Inflammatory macrophage treated with lipopolysaccharide for 1 hour (primary cell): ENCODE measurements around the gene RHOV.
"Not testable (repeated sequence)": the region's sequence is repeated elsewhere in the genome, so short reads cannot be mapped to it uniquely, and the experiment has no call there.

Experiments
- DNase-seq, 2 donors: peaks; one replicate each; pipeline ENCODE4 v3.0.0-alpha.2; 2020 to 2022

The RHOV gene

DNA sequence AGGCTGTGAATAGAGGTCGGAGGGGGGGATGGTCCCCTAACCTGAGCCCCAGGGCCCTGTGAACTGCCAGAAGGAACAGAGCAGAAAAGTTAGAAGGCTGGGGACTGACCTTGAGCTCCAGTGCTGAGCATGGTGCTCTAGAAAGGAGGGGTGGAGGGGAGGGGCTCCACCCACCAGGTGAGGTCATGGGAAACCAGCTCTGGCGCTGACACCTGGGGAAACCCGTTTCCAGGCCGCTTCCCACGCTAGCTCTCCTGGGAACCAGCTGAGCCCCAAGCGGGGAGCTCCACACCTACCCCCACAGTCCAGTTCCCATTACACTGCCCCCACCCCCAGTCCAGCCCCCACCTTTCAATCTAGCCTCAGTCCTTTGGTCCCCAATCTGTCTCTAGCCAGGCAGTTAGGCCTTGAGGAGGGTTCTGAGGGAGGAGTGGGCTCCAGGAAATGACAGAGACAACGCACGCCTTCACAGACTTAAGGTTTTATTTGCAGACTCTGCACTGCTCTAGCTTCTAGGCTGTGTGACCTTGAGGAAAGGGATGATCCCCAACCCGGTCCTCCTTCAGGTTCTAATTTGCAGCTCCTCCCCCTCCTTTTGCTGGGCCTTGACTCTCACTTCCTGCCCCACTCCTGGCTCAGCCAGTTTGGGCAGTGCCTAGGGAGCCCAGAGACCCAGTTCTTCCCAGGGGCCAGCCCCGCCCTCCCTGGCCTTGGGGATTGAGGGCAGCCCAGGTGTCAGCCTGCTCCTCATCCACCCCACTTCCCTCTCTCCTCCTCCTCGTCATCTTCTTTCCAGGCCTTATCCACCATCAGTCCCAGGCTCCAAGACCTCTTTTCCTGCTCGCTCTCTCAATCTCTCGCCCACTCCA is 2.1 kb downstream of the RHOV start:
- DNase-seq: peak; percentile 6 to 62

DNA sequence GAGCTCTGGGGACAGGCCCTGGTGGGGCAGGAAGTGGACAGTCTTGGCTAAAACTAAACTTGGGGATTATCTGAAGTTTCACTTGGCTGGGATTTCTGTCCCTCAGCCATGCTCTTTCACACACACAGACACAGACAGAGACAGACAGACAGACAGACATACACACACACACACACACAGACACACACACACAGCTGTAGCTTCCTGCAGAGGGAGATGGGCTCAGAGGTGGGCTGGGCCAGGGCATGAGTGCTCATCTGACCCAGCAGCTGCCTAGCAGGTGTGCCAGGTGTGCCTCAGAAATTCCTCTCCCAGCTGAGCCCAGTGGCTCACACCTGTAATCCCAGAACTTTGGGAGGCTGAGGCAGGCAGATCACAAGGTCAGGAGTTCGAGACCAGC is 3.3 kb downstream of the RHOV start:
- no peak for DNase-seq

DNA sequence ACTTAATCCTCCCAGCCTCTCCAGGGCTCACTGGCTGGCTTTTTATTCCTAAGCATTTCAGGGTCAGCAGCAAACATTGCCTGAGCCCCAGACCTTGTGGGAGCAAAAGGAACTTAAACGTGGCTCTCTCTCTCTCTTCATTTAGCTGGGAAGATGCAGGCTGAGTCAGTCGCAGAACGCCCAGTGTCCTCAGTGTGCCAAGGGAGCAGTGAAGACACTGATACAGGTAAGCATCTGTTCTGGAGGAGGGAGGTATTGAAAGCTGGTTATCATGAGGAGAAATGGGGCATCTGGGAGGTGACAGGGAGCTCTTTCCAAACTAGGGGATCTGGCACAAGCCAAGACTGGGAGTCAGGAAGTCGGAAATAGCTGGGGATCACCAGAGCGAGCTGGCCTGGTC is 4.3 kb downstream of the RHOV start:
- DNase-seq: no peak

DNA sequence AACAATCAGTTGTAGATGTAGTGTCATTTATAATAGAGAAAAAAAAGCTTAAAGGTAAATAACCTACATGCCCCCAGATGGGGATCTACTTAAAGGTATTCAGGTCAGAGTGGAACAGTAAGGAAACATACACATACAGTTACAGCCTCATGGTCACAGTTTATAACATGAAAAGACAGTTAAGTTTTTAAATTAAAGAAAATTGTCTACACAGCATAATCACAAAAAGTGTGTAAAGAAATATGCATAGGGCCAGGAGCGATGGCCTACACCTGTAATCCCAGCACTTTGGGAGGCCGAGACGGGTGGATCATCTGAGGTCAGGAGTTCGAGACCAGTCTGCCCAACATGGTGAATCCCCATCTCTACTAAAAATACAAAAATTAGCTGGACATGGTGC is 6.8 kb downstream of the RHOV start:
- no peak for DNase-seq

DNA sequence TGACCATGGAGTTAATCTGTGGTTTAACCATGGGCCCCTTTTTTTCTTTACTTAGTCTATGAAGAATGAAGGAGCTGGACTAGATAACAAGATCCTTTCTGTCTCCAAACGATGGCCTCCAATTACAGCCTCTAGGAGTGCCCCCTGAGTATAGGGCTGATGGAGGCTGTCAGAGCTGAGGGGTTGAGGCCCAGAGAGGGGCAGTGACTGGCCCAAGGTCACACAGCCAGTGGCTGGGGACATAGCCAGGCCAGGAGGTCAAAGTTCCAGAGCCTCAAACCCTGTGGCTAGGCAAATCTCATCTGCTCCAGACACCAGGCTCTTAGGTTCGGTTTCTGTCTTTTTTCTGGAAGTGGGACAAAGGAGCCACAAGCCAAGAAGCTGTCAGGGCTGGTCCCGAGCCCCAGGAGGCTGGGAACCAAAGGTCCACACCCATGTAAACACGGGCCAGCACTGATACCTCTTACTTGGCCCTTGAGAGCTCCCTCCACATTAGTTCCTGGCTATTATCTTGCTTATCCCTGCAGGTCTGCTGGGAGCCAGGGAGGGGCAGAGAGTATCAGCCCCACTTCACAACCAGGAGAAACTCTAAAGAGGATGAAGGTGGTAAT is 10.3 kb downstream of the RHOV start:
- DNase-seq: no peak

DNA sequence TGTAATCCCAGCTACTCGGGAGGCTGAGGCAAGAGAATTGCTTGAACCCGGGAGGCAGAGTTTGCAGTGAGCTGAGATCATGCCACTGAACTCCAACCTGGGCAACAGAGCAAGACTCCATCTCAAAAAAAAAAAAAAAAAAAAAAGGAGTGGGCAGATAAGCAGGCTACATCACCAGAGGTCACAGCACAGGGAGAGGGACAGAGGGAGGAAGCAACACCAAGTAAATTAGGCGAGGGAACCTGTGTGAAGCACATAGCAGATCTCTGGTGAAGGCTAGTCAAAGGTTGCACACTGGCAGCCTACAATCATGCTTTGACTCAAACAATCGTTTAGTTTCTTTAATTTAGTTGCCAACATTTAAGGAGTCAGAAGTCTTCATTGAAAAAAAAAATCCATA is 12.9 kb downstream of the RHOV start:
- DNase-seq: not testable (repeated sequence)

DNA sequence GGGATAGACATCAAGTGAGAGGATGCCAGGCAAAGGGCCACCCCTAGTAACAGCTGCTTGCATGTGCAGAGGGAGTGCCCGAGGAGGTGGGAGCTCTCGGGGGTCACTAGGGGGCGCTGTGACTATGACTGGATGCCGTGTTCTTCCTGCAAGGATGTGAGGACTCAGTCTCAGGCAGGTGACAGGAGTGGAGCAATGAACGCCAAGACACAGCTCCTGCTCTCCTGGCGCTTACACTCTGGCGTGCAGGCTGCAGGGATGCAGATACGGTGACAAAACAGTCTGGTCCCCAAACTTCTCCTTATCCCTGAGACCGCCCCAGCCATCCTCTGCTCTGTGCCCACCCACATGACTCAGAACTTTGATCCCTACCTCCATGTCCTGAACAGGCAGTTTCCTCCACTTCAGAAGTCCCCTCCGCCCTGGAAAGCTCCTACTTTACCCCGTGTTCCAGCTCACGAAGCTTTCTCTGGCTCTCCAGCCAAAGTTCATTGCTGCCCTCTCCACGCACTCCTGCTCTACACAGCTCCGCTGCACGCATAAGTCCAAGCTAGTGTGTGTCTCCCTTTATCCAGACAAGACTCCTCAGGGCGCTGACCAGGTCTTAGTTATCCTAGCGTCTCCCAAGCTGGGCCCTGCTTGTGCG is 14.7 kb downstream of the RHOV start:
- peak; percentile 56 to 76 for DNase-seq

DNA sequence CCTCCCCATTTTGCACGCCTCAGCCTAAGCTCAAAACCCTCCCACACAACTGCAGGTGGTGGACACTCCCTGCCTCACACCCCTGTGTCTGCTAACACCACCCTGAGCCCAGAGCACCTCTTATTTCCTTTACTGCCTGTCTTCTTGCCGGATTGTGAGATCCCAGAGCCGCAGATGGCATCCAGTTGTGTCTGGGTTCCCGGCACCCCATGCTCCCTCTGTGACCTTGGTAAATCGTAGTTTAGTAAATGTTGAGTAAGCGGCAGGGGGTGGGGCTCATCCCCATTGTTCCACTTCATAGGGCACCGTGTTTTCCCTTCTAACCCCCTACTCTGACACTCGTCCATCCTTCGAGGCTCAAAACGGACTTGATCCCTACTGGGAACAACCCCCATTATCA is 15.3 kb downstream of the RHOV start:
- DNase-seq: no peak

DNA sequence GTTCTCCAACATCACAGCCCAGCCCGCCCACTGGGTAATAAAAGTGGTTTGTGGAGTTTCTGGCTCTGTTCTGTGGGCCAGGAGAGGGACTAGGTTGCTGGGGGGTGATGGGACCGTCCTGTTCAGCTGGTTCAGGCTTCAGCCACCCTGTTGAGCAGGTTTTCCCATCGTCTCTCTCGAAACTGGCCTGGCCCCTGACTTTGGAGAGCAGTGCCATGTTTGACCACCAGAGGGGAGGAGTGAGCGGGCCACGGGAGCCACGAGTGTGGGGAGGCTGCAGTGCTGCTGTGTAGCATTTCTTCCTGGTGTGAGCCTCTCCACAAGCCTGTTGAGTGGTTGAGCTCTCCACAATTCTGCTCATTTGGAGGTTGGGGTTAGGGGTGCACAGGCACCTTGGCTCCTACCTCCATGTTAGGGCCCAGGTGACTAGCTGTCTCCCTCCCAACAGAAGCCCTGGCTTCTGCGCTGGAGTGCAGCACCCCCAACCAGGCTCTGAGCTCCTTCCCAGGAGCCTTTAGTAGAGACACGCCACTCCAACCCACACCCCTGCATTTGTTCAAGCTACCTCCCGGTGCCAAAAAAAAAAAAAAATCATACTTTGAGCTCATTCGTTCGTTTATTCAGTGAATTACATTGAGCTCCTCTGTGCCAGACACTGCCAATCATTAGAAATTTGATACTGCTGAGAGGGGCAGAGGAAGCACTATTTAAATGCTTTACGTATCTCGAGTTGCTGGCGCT is 16.3 kb downstream of the RHOV start:
- peak; percentile 51 to 92 for DNase-seq

DNA sequence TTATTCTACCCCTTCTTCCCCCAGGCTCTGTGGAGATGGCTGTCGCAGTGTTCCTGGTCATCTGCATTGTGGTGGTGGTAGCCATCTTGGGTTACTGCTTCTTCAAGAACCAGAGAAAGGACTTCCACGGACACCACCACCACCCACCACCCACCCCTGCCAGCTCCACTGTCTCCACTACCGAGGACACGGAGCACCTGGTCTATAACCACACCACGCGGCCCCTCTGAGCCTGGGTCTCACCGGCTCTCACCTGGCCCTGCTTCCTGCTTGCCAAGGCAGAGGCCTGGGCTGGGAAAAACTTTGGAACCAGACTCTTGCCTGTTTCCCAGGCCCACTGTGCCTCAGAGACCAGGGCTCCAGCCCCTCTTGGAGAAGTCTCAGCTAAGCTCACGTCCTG is 17.3 kb downstream of the RHOV start:
- no peak for DNase-seq

DNA sequence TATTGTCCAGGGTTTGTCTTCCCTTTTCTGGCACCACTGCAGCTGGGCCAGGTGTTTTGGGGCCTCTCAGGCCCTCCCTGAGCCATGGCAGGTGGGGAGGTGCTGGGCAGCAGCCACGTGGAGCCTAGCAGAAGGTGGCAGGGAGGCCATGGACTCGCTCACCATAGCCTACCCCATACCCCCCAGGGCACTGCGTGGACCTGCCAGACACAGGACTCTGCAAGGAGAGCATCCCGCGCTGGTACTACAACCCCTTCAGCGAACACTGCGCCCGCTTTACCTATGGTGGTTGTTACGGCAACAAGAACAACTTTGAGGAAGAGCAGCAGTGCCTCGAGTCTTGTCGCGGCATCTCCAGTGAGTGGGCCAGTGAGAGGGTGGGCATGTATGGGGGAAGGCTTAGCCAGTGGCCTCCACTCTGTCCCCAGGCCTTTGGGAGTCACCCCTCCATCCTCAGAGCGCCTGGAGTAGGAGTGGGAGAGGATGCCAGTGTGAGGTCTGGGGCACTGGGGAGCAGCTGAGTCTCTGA is 18.3 kb downstream of the RHOV start:
- DNase-seq: no peak

DNA sequence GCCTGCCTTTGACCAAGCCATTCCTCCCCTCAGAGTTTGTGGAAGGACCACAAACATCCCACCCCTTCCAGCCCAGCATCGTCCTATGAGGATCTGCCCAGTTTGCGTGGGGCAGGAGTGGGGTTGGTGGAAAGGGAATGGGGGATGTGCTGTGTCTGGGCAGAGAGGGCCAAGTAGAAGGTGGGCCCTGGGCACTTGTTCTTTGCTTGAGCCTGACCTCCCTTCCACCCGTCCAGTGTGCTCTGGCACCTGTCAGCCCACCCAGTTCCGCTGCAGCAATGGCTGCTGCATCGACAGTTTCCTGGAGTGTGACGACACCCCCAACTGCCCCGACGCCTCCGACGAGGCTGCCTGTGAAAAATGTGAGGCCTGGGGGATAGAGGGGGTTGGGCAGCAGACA is 19.9 kb downstream of the RHOV start:
- DNase-seq: no peak

DNA sequence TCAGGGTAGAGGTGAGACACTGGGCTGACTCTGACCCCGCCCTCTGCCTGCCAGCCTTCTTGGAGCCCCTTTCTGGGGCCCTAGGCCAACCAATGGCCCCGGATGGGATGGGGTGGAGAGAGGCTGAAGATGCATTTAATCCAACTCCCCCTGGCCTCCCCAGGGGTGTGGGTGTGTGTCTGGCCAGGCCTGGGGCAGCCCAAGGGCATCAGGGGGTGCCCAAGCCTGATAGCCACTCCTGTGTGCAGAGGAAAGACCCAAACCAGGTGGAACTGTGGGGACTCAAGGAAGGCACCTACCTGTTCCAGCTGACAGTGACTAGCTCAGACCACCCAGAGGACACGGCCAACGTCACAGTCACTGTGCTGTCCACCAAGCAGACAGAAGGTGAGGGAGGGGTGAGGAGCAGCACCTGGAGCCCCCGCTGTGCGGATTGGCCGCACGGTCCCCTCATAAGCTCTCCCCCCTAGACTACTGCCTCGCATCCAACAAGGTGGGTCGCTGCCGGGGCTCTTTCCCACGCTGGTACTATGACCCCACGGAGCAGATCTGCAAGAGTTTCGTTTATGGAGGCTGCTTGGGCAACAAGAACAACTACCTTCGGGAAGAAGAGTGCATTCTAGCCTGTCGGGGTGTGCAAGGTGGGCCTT is 20.7 kb downstream of the RHOV start:
- no peak for DNase-seq

DNA sequence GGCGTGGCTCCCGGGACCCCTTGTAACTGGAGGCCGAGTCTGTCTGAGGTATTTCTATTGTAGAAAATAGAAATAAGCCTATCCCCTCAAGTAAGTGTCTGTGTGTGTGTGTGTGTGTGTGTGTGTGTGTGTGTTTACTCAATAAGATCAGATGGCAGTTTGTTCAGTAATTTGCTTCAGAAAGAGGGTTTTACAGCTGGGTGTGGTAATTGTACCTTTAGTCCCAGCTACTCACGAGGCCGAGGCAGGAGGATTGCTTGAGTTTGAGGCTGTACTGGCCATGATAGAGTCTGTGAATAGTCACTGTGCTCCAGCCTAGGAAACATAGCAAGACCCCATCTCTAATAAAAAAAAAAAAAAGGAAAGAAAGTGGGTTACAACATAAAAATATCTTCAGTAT is 21.5 kb downstream of the RHOV start:
- no peak for DNase-seq

DNA sequence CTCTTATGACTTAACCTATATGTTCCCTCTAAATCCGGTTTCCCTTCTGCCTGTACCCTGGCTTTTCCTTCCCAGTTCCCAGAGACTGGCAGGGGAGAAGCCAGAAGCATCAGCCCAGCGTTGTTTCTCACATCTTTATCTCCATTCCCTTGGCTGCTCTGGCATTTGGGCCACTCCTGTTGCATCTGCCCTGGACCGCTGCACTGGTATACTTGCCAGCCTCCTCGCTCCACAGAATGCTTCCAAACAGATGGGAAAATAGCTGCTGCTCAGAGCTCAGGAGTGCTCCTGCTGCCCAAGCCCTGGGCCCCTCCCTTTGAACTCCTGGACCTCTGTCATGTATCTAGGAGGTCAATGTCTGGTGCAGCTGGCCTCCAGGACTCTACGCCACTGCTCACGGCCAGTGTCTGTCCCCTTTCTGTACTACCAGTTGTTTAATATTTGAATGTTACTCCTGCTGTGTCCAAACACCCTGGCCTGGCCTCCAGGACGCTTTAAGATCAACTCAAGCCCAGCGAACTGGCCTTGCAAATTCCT is 23.4 kb downstream of the RHOV start:
- no peak for DNase-seq

DNA sequence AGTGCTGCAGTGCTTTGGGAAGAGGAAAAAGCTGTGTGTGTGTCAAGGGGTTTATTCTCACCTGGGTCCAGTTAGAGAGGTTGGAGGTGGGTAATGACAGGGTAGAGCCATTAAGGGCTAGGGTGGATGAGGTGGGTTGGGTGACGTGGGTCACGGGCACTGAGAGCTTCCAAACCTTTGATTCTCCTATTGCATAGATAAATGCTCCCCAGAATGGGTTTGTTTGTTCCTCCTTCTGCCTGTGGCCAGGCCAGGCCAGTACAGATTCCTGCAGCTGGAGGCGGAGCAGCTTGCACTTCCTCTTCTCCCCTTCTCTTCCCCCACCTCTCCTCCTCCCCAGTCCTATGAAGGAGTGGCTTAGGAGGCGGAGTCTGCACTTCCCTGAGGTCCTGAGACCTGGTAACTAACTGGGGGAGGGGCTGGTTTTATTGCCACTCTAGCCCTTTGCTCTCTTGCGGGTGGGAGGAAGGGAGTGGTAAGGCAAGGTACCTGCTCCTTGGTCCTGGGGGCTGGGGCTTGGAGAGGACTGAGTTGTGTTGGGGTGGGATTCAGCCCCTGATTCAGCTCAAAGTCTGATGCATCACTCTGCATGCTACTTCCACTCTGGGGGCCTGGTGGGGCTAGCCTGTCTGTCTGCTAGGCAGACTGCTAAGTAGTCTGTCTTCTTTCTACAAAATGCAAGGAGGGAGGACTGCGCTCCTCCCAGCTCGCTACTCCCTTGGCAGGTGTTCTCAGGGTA is 26.6 kb downstream of the RHOV start:
- DNase-seq: peak; percentile 87 to 91

DNA sequence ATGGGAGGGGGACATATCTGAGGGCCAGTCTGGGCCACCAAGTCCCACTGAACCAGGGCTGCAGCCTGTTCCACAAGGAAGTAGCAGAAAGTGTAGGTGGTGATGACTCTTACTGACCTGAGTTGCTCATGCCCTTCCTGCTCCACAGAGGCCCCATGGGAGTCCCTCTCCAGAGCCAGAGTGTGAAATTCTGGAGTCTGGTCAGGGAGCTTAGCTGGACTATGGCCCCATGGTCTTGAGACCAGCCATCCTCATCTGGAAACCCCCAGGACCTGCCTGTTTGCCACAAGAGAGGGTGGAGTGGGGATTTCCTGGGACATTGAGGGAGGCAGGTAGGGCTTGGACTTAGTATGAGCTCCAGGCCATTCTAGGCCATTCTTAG is 27.2 kb downstream of the RHOV start:
- peak; percentile 56 to 97 for DNase-seq

DNA sequence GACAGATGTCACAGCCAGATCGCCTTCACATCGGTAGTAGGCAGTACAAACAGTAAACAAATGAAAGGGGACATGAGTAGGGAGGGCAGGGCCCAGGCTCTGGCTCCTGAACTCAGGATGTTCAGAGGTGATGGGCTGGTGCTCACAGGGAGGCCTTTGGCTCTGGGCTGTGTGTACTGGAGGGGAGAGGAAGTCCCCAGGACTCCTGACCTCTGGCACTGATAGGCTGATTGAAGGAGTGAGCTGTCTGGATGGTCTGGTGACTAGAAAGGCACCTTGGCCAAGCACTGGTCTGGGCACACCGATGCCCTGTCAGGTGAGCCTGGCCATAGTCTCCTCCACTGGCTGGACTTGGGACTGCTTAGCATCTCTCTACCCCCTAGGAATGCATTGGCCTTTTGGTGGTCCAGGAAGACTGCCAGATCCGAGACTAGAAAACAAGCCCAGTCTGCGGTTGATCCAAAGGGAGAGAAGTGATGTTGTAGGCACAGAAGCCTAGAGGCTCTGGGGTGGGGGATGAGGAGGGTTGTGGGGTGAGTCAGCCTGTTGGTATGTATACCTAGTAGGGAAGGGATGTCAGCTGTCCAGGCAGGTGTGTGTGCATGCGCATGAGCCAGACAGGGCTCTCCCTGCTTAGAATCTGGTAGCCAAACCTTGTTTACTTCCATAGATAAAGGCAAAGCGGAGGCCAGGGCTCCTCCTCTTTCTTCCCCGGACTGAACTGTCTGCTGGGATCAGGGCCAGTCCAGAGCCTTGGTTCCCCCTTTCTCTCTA is 28.3 kb downstream of the RHOV start:
- DNase-seq: peak in 1 of 2 donors; percentile 25

DNA sequence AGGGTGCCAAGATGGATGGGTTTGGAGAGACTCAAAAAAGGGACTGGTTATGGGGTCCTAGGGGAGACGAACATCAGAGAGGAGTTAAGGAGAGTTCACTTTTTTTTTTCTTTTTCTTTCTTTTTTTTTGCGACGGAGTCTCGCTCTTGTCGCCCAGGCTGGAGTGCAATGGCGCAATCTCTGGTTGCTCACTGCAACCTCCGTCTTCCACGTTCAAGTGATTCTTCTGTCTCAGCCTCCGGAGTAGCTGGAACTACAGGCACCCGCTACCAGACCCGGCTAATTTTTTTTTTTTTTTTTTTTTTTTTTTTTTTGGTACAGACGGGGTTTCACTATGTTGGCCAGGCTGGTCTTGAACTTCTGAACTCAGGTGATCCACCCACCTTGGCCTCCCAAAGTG is 29.0 kb downstream of the RHOV start:
- peak in 1 of 2 donors; percentile 27 for DNase-seq

DNA sequence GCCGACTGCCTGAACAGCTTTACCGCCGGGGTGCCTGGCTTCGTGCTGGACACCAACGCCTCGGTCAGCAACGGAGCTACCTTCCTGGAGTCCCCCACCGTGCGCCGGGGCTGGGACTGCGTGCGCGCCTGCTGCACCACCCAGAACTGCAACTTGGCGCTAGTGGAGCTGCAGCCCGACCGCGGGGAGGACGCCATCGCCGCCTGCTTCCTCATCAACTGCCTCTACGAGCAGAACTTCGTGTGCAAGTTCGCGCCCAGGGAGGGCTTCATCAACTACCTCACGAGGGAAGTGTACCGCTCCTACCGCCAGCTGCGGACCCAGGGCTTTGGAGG is 29.4 kb downstream of the RHOV start:
- DNase-seq: peak; percentile 31 to 41
